H1 (cell line): ENCODE data around the gene PML. TPM values are rescaled to one million over a fixed set of nuclear protein-coding genes. Genes with fewer than 3 reads are reported as not detected.
A peak's percentile ranks its signal among the peaks of the same experiment; 100 is the strongest.

Experiments
- CTCF ChIA-PET: fragments of 300-600 bp; sonication (Branson Sonifier 250); formaldehyde crosslinking; loops from one replicate; lab custom pipeline; 2021; ENCODE audit not compliant: partially characterized antibody; lab: Charles Lee
- POLR2A ChIA-PET: fragments of 300-600 bp; sonication (Branson Sonifier 250); formaldehyde crosslinking; loops from one replicate; lab custom pipeline; 2021; ENCODE audit warnings: inconsistent platforms; ENCODE audit not compliant: partially characterized antibody; lab: Charles Lee
- DNase-seq, 2 experiments: peaks; one replicate each; pipeline versions ENCODE4 v3.0.0 to v3.0.0-alpha.2; 2010 to 2022; ENCODE audit warnings: low spot score in 2 of 2, low read depth in 1 of 2, mixed read lengths in 1 of 2
- FAIRE-seq: peaks from 2 replicates; lab custom pipeline; 2011; peaks lifted over from hg19 to GRCh38; lab: Jason Lieb, UNC
- H2AFZ ChIP-seq: 2 replicates; pipeline ENCODE4 v1.8.1; 2012; ENCODE audit warnings: low read length, inconsistent platforms
- H2AK5ac ChIP-seq: 2 replicates; pipeline ENCODE4 v1.6.1; 2013; ENCODE audit warnings: low read depth, low read length
- H2BK120ac ChIP-seq: replicated peaks from 2 replicates; pipeline ENCODE3; 2013; ENCODE audit warnings: low read depth, low read length, inconsistent platforms
- H2BK12ac ChIP-seq: 2 replicates; pipeline ENCODE4 v1.6.1; 2013; ENCODE audit warnings: low read depth, low read length
- H2BK15ac ChIP-seq: 2 replicates; pipeline ENCODE4 v1.6.1; 2013; ENCODE audit warnings: low read length
- H2BK20ac ChIP-seq: 2 replicates; pipeline ENCODE4 v1.6.1; 2013; ENCODE audit warnings: low read length
- H2BK5ac ChIP-seq: 2 replicates; pipeline ENCODE4 v1.6.1; 2013; ENCODE audit warnings: low read depth, low read length
- H3K14ac ChIP-seq: 2 replicates; pipeline ENCODE4 v1.6.1; 2013; ENCODE audit warnings: inconsistent platforms; ENCODE audit not compliant: insufficient read length
- H3K18ac ChIP-seq: 2 replicates; pipeline ENCODE4 v1.6.1; 2013; ENCODE audit warnings: low read length; ENCODE audit errors: extremely low read depth
- H3K23ac ChIP-seq: 2 replicates; pipeline ENCODE4 v1.6.1; 2013; ENCODE audit warnings: inconsistent platforms; ENCODE audit not compliant: insufficient read length
- H3K23me2 ChIP-seq: 2 replicates; pipeline ENCODE4 v1.6.1; 2013; ENCODE audit warnings: low read depth, low read length
- H3K27ac ChIP-seq: 2 replicates; pipeline ENCODE4 v1.6.1; 2011; ENCODE audit warnings: low read depth, low read length, inconsistent platforms
- H3K27me3 ChIP-seq, 4 experiments: replicated peaks in 1 of 4; 1 replicate in 1 of 4; 2 replicates in 3 of 4; pipeline versions ENCODE4 v1.6.1 to v1.8.1; 2011 to 2013; ENCODE audit warnings: low read length in 3 of 4, mild to moderate bottlenecking in 3 of 4, inconsistent platforms in 2 of 4, mixed read lengths in 2 of 4, moderate library complexity in 1 of 4; ENCODE audit not compliant: control insufficient read depth in 3 of 4, insufficient read depth in 3 of 4; ENCODE audit errors: extremely low read depth in 1 of 4
- H3K36me3 ChIP-seq, 4 experiments: 2 replicates each; pipeline versions ENCODE4 v1.6.1 to v1.8.1; 2011 to 2013; ENCODE audit warnings: mild to moderate bottlenecking in 4 of 4, low read length in 3 of 4, moderate library complexity in 2 of 4, control low read depth in 1 of 4, inconsistent platforms in 1 of 4; ENCODE audit not compliant: insufficient read depth in 4 of 4, control insufficient read depth in 2 of 4
- H3K4ac ChIP-seq: replicated peaks from 2 replicates; pipeline ENCODE3; 2013; ENCODE audit warnings: low read length, low read depth, mixed read lengths, inconsistent platforms; ENCODE audit not compliant: insufficient read length
- H3K4me1 ChIP-seq, 4 experiments: replicated peaks in 1 of 4; 1 replicate in 1 of 4; 2 replicates in 3 of 4; pipeline versions ENCODE4 v1.6.1 to v1.8.1; 2011 to 2013; ENCODE audit warnings: low read length in 3 of 4, inconsistent platforms in 2 of 4, mixed read lengths in 1 of 4; ENCODE audit not compliant: insufficient read depth in 4 of 4, control insufficient read depth in 3 of 4
- H3K4me2 ChIP-seq, 2 experiments: 2 replicates each; pipeline versions ENCODE4 v1.6.1 to v1.8.1; 2011 to 2013; ENCODE audit warnings: low read depth in 2 of 2, low read length in 2 of 2, control low read depth in 1 of 2, inconsistent platforms in 1 of 2, mild to moderate bottlenecking in 1 of 2; ENCODE audit not compliant: insufficient read depth in 1 of 2
- H3K4me3 ChIP-seq, 4 experiments: fragments of 200-600, 300-600 bp in 1 of 4; sonication (generic), shearing (Covaris generic), sonication (Bioruptor Twin) in 1 of 4; 2 replicates each; pipeline versions ENCODE4 v1.5.1 to v1.8.1; 2011 to 2016; ENCODE audit warnings: low read length in 4 of 4, low read depth in 3 of 4, control low read depth in 2 of 4, inconsistent platforms in 2 of 4, mild to moderate bottlenecking in 2 of 4, mixed read lengths in 1 of 4, moderate library complexity in 1 of 4; ENCODE audit not compliant: insufficient read depth in 2 of 4; ENCODE audit errors: extremely low read depth in 1 of 4
- H3K56ac ChIP-seq: replicated peaks from 2 replicates; pipeline ENCODE3; 2013; ENCODE audit warnings: low read depth, mild to moderate bottlenecking, mixed read lengths, low read length, inconsistent platforms; ENCODE audit not compliant: insufficient read length
- H3K79me1 ChIP-seq: 2 replicates; pipeline ENCODE4 v1.6.1; 2013; ENCODE audit warnings: low read depth, low read length, control low read depth
- H3K79me2 ChIP-seq, 2 experiments: 2 replicates each; pipeline versions ENCODE4 v1.6.1 to v1.8.1; 2012 to 2013; ENCODE audit warnings: low read length in 2 of 2, mild to moderate bottlenecking in 2 of 2, inconsistent platforms in 1 of 2; ENCODE audit not compliant: insufficient read depth in 2 of 2, control insufficient read depth in 1 of 2
- H3K9ac ChIP-seq, 4 experiments: replicated peaks in 1 of 4; 1 replicate in 1 of 4; 2 replicates in 3 of 4; pipeline versions ENCODE4 v1.6.1 to v1.8.1; 2011 to 2013; ENCODE audit warnings: low read depth in 3 of 4, low read length in 3 of 4, control low read depth in 2 of 4, mild to moderate bottlenecking in 2 of 4, moderate library complexity in 2 of 4, inconsistent platforms in 1 of 4; ENCODE audit errors: extremely low read depth in 1 of 4
- H3K9me3 ChIP-seq, 2 experiments: 2 replicates each; pipeline versions ENCODE4 v1.6.1 to v1.8.1; 2012 to 2013; ENCODE audit warnings: mild to moderate bottlenecking in 2 of 2, moderate library complexity in 2 of 2, control low read depth in 1 of 2, inconsistent platforms in 1 of 2, low read depth in 1 of 2, low read length in 1 of 2, mixed read lengths in 1 of 2; ENCODE audit not compliant: insufficient read depth in 2 of 2
- H4K20me1 ChIP-seq, 2 experiments: replicated peaks in 1 of 2; 2 replicates each; pipeline versions ENCODE3 to v1.8.1; 2011 to 2013; ENCODE audit warnings: inconsistent platforms in 2 of 2, low read length in 2 of 2, mild to moderate bottlenecking in 1 of 2; ENCODE audit not compliant: insufficient read depth in 2 of 2, control insufficient read depth in 1 of 2
- H4K5ac ChIP-seq: 2 replicates; pipeline ENCODE4 v1.6.1; 2013; ENCODE audit warnings: low read length, low read depth, mixed read lengths, inconsistent platforms; ENCODE audit not compliant: insufficient read length
- H4K8ac ChIP-seq: 2 replicates; pipeline ENCODE4 v1.8.0; 2013; ENCODE audit warnings: mild to moderate bottlenecking, moderate library complexity, low read length, inconsistent platforms; ENCODE audit not compliant: insufficient read depth; ENCODE audit errors: extremely low read depth
- H4K91ac ChIP-seq: replicated peaks from 2 replicates; pipeline ENCODE3; 2013; ENCODE audit warnings: low read length, mixed read lengths, inconsistent platforms; ENCODE audit not compliant: insufficient read length
- CBX5 ChIP-seq: fragments of 300-800, 300-1000 bp; sonication (generic); IDR thresholded peaks from 2 replicates; pipeline ENCODE4 v1.7.1; 2016; ENCODE audit warnings: antibody characterized with exemption, low read length, low read depth
- CBX8 ChIP-seq: fragments of 300-800, 300-1000 bp; sonication (generic); IDR thresholded peaks from 2 replicates; pipeline ENCODE4 v1.7.1; 2016; ENCODE audit warnings: low read depth, low read length, borderline replicate concordance
- CHD2 ChIP-seq: IDR thresholded peaks from 2 replicates; pipeline ENCODE4 v1.6.1; 2012; ENCODE audit warnings: low read length, improper control_type of control experiment
- EGR1 ChIP-seq: IDR thresholded peaks from 2 replicates; pipeline ENCODE4 v1.6.1; 2011; ENCODE audit warnings: low read depth, low read length, borderline replicate concordance
- GTF2F1 ChIP-seq: IDR thresholded peaks from 2 replicates; pipeline ENCODE4 v1.6.1; 2012; ENCODE audit warnings: low read depth, low read length, improper control_type of control experiment, borderline replicate concordance
- HDAC6 ChIP-seq: IDR thresholded peaks from one replicate; pipeline ENCODE4 v1.7.1; 2012; ENCODE audit warnings: low read depth, mild to moderate bottlenecking, inconsistent platforms, low read length, moderate library complexity
- JUN ChIP-seq: IDR thresholded peaks from 2 replicates; pipeline ENCODE4 v1.6.1; 2011; ENCODE audit warnings: low read depth, mild to moderate bottlenecking, improper control_type of control experiment, low read length
- KDM4A ChIP-seq: IDR thresholded peaks from one replicate; pipeline ENCODE4 v1.7.1; 2012; ENCODE audit warnings: low read depth, mild to moderate bottlenecking, moderate library complexity, low read length, inconsistent platforms; ENCODE audit not compliant: severe bottlenecking
- RBBP5 ChIP-seq: IDR thresholded peaks from 2 replicates; pipeline ENCODE4 v1.7.1; 2012; ENCODE audit warnings: low read depth, mild to moderate bottlenecking, inconsistent platforms, low read length, moderate library complexity, borderline replicate concordance
- SP4 ChIP-seq: IDR thresholded peaks from 2 replicates; pipeline ENCODE4 v1.6.1; 2012; ENCODE audit warnings: low read length, inconsistent platforms
- TEAD4 ChIP-seq: IDR thresholded peaks from 2 replicates; pipeline ENCODE4 v1.6.1; 2012; ENCODE audit warnings: low read depth, low read length, inconsistent platforms, mixed read lengths
- WGBS, 2 experiments: shearing (Covaris generic) in 1 of 2; methylation state at CpG; one replicate each; pipeline versions ENCODE4 v1.1.6 to v1.1.7; 2013 to 2015; ENCODE audit warnings: low lambda C conversion rate in 2 of 2, mixed read lengths in 2 of 2, inconsistent platforms in 1 of 2, low coverage in 1 of 2, missing lambda C conversion rate in 1 of 2; ENCODE audit not compliant: insufficient replicate concordance in 2 of 2, insufficient coverage in 1 of 2, insufficient read length in 1 of 2; ENCODE audit errors: extremely low coverage in 1 of 2, missing lambda C conversion rate in 1 of 2; 5-methylcytosine and 5-hydroxymethylcytosine counted together
- polyA plus RNA-seq, 7 experiments: library from polyadenylated mRNA; depleted of rRNA in 3 of 7; stranded (reverse) in 5 of 7; unstranded in 2 of 7; fragments of >200 nt in 5 of 7; fragments of 200-250 nt in 2 of 7; gene quantifications; 1 replicate in 5 of 7; 2 replicates in 1 of 7; 4 replicates in 1 of 7; pipeline versions ENCODE4 v1.2.1 to v1.2.3, GENCODE V29; 2011 to 2013; ENCODE audit warnings: missing spikeins in 2 of 7, mixed read lengths in 2 of 7
- total RNA-seq: library from RNA; stranded (reverse); fragmentation: NEBNext Ultra II Directional; extraction: Animal tissue kit (Norgen Biotek cat#: 25700); gene quantifications from 2 replicates; pipeline ENCODE4 v1.2.1, GENCODE V29; 2021
- TF ChIP-seq, protein P1 (sequence below): IDR thresholded peaks from 2 replicates; pipeline ENCODE4 v1.6.1; 2012; ENCODE audit warnings: inconsistent platforms

PML gene
- total and polyA plus RNA-seq, 2 of the 8 experiments (the other 6 are each of a cell fraction or from before 2014, with no cell fraction given): 14.9 to 30.3 TPM

DNA sequence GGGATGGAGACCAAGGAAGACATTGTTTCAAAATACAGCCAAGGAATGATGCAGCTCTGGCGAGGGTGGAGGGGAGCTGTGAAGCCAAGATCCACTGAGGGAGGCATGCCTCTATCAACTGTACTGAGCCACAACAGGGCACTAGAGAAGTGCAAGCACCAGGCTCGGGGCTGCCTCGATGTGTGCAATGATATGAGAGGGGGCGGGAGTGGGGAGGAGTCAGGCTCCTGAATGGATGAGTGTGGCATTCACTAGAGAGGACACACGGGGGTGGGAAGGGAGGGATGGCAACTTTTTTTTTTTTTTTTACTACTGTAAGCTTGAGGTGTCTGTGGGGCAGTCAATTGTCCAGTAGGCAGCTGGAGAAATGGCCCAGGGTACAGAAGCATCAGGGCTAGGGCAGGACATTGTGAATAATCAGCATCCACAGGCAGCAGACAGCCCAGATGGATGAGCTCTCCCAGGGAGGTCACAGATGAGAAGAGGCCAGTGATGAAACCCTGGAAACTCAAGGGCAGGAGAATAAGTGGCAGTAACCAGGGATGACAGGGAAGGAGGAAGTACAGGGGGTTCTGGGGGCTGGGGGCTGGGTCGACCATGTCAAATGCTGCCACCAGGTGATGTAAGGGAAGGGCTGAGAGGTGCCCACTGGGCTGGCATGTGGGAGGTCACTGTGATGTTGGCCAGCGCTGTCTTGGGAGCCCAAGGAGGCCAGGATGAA lies 8.3 kb upstream of the PML start:
- no peak for FAIRE-seq
- Histone ChIP-seq H3K4me3 (no peak overlapping the region), H3K18ac (no peak overlapping the region), H3K4me1 (no peaks in the 10 kb centered on the region; a peak in 1 of 7 replicates), H3K36me3 (no peaks in the 10 kb centered on the region), H2BK15ac (no peak overlapping the region), H2AFZ (no peak overlapping the region), H2BK20ac (no peak overlapping the region), H2BK120ac (no peak overlapping the region), H3K27ac (no peak overlapping the region), H3K56ac (no peak overlapping the region), H3K4me2 (no peak overlapping the region), H3K14ac (no peak overlapping the region), H4K5ac (no peak overlapping the region), H3K4ac (no peak overlapping the region), H3K79me2 (no peaks in the 10 kb centered on the region), H3K9ac (peak overlapping the region in 1 of 4 experiments; percentile 18; a peak in 1 of 7 replicates), H4K8ac (no peak overlapping the region), H2BK5ac (peak overlapping the region; percentile 75; the same call in 1 of the 2 replicates), H3K27me3 (peaks cover 0 to 4% (median 0%) of the 10 kb centered on the region in 4 experiments; a peak in 1 of 7 replicates), H3K79me1 (no peaks in the 10 kb centered on the region), H2AK5ac (no peak overlapping the region), H3K23me2 (no peaks in the 10 kb centered on the region), H2BK12ac (no peak overlapping the region), H4K20me1 (peaks cover 0 to 3% of the 10 kb centered on the region in 2 experiments), H3K9me3 (no peaks in the 10 kb centered on the region), H4K91ac (no peak overlapping the region), H3K23ac (no peak overlapping the region)
- DNase-seq: no peak
- POLR2A ChIA-PET: interaction anchor here (1.0 kb wide), 1 partner anchor 10 kb away, joined by 3 read pairs; no protein-coding TSS in a partner anchor
- CTCF ChIA-PET: interaction anchor here (0.8 to 11.4 kb wide), 7 partner anchors 8 to 325 kb away, joined by 3 to 167 read pairs (median 4); partner anchors contain the start of gene PML
- WGBS, 2 experiments: 67% methylated on average over 6 of the region's 7 CpGs; no CpG with 5 or more reads in 1 of the 2 experiments
- TF ChIP-seq KDM4A: no peak
- TF ChIP-seq CHD2: no peak
- TF ChIP-seq, protein P1, sequence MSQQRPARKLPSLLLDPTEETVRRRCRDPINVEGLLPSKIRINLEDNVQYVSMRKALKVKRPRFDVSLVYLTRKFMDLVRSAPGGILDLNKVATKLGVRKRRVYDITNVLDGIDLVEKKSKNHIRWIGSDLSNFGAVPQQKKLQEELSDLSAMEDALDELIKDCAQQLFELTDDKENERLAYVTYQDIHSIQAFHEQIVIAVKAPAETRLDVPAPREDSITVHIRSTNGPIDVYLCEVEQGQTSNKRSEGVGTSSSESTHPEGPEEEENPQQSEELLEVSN: no peak
- TF ChIP-seq EGR1: no peak
- TF ChIP-seq HDAC6: no peak
- TF ChIP-seq TEAD4: no peak
- TF ChIP-seq SP4: no peak
- no peak for TF ChIP-seq GTF2F1
- TF ChIP-seq CBX8: no peak
- no peak for TF ChIP-seq JUN
- no peak for TF ChIP-seq RBBP5
- TF ChIP-seq CBX5: no peak
